Osteocyte (in vitro differentiated cells): Measurements from ENCODE around the gene LIPJ. TPM values are rescaled to one million over a fixed set of nuclear protein-coding genes. Genes with fewer than 3 reads are reported as not detected.

ENCODE experiments used
- DNase-seq: peaks from one replicate; pipeline ENCODE4 v3.0.0; 2021; ENCODE audit warnings: mixed read lengths; ENCODE audit not compliant: unreplicated experiment; ENCODE audit errors: extremely low spot score
- H3K27ac Mint-ChIP-seq: one replicate; pipeline ENCODE4 v1.8.0; 2021; ENCODE audit warnings: mild to moderate bottlenecking, mixed read lengths; ENCODE audit not compliant: unreplicated experiment
- H3K27me3 Mint-ChIP-seq: one replicate; pipeline ENCODE4 v1.8.0; 2021; ENCODE audit warnings: mixed read lengths; ENCODE audit not compliant: unreplicated experiment
- H3K36me3 Mint-ChIP-seq: one replicate; pipeline ENCODE4 v1.8.0; 2021; ENCODE audit warnings: mixed read lengths; ENCODE audit not compliant: unreplicated experiment
- H3K4me1 Mint-ChIP-seq: one replicate; pipeline ENCODE4 v1.8.0; 2021; ENCODE audit warnings: mixed read lengths; ENCODE audit not compliant: unreplicated experiment
- H3K4me3 Mint-ChIP-seq: one replicate; pipeline ENCODE4 v1.8.0; 2021; ENCODE audit warnings: mild to moderate bottlenecking, moderate library complexity, mixed read lengths; ENCODE audit not compliant: unreplicated experiment
- H3K9me3 Mint-ChIP-seq: one replicate; pipeline ENCODE4 v1.8.0; 2021; ENCODE audit warnings: mixed read lengths; ENCODE audit not compliant: unreplicated experiment
- total RNA-seq: library from RNA; stranded (reverse); gene quantifications from 2 replicates; pipeline ENCODE4 v1.2.1, GENCODE V29; 2021
- TF ChIP-seq, protein P1 (sequence below): fragments of 200-600 bp; sonication (generic); IDR thresholded peaks from 2 replicates; pipeline ENCODE4 v1.5.0; 2021; ENCODE audit warnings: antibody characterized with exemption, mild to moderate bottlenecking, moderate library complexity

Gene LIPJ
- total RNA-seq, 1 donor from 2014 or later: not detected

DNA sequence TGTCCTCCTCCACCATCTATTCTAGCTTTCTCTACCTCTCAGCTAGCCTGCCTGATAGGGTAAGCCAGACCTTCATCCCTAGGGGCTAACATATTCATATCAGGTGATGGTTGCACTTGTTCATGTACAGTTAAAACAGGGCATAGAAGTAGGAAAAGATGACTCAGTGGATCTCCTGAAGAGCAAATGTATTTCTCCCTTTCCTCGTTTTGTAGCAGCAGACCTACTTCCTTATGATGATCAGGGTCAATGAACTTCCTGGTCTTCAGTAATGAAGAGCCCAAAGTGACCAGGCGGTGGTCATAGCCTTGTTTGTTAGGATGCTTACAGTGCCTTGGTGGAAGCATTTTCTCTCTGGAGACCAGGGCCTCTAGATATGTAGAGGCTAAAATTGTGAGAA lies 6.3 kb downstream of the LIPJ start:
- H3K36me3 Mint-ChIP-seq: no peaks in the 10 kb centered on the region
- no peak overlapping the region for H3K4me3 Mint-ChIP-seq
- H3K9me3 Mint-ChIP-seq: no peaks in the 10 kb centered on the region
- H3K4me1 Mint-ChIP-seq: no peaks in the 10 kb centered on the region
- no peak overlapping the region for H3K27ac Mint-ChIP-seq
- TF ChIP-seq, protein P1, sequence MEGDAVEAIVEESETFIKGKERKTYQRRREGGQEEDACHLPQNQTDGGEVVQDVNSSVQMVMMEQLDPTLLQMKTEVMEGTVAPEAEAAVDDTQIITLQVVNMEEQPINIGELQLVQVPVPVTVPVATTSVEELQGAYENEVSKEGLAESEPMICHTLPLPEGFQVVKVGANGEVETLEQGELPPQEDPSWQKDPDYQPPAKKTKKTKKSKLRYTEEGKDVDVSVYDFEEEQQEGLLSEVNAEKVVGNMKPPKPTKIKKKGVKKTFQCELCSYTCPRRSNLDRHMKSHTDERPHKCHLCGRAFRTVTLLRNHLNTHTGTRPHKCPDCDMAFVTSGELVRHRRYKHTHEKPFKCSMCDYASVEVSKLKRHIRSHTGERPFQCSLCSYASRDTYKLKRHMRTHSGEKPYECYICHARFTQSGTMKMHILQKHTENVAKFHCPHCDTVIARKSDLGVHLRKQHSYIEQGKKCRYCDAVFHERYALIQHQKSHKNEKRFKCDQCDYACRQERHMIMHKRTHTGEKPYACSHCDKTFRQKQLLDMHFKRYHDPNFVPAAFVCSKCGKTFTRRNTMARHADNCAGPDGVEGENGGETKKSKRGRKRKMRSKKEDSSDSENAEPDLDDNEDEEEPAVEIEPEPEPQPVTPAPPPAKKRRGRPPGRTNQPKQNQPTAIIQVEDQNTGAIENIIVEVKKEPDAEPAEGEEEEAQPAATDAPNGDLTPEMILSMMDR: no peak
- H3K27me3 Mint-ChIP-seq: no peaks in the 10 kb centered on the region
- no peak for DNase-seq

DNA sequence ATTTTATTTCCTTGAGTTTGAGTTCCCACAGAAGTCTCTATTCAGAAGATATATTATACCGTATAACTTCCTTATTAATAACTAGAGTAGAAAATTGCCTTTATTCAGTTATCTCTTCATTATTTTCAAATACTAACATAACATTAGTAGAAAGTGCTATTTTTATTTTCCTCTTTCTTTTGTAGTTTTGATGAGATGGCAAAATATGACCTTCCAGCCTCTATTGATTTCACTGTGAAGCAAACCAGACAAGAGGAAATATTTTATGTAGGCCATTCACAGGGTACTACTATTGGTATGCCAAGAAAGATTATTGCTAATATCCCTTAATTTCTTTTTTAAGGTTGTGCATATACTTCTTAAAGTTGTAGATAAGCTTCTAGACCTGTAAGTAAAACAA lies 7.9 kb downstream of the LIPJ start:
- H3K36me3 Mint-ChIP-seq: no peaks in the 10 kb centered on the region
- no peaks in the 10 kb centered on the region for H3K4me1 Mint-ChIP-seq
- no peaks in the 10 kb centered on the region for H3K9me3 Mint-ChIP-seq
- TF ChIP-seq, protein P1: no peak
- DNase-seq: no peak
- H3K4me3 Mint-ChIP-seq: no peak overlapping the region
- H3K27ac Mint-ChIP-seq: no peak overlapping the region
- no peaks in the 10 kb centered on the region for H3K27me3 Mint-ChIP-seq

DNA sequence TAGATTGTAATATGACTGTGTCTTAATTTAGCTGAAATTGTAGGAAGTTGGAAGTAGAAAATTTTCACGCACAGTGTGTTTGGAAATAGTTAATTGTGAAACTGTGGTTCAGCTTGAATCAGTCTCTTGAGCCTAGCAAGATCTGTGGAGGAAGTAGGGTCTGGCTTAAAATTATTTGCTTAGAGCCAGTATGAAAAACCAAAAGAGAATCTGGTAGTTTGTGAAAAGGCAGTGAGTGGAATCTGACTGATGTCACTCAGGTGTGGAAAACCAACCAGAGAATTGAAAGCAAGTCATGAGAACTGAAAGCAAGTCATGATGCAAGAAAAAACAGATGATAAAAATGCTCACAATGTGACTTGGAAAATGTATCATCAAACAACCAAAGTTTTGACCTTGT lies 11.5 kb downstream of the LIPJ start:
- no peaks in the 10 kb centered on the region for H3K36me3 Mint-ChIP-seq
- no peaks in the 10 kb centered on the region for H3K9me3 Mint-ChIP-seq
- TF ChIP-seq, protein P1: no peak
- H3K27me3 Mint-ChIP-seq: no peaks in the 10 kb centered on the region
- DNase-seq: no peak
- no peak overlapping the region for H3K27ac Mint-ChIP-seq
- no peaks in the 10 kb centered on the region for H3K4me1 Mint-ChIP-seq
- no peak overlapping the region for H3K4me3 Mint-ChIP-seq

DNA sequence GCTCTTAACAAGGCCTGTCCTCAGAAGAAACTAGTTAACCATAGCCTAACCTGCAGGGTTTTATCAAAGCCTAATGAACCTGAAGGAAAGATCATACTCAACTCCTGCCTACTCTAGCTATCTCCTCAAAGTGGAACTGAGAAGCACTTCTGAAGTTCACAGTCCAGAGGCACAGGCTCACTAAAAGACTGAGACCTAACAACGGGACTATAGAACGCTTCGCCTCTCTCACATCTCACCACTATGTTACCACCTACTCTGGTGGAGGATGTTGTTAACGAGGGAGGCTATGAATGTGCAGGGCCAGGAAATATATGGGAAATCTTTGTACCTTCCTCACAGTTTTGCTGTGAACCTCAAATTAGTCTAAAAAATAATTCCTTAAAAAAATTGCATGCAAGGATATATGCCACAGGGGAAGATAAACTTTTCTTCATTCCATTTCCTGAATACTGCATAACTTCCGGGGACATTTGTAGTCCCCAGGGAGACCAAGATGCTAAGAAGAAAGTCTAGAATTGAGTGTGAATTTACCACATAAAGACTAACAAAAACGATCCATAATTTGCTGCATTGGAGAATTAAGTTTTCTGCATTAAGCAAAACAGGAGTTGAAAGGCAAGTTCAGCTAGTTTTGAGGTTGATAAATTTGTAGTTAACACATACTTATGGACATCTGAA lies 21.6 kb downstream of the LIPJ start:
- no peaks in the 10 kb centered on the region for H3K4me1 Mint-ChIP-seq
- TF ChIP-seq, protein P1: no peak
- H3K9me3 Mint-ChIP-seq: peaks cover 4% of the 10 kb centered on the region
- H3K27ac Mint-ChIP-seq: no peak overlapping the region
- no peak for DNase-seq
- peaks cover 15% of the 10 kb centered on the region for H3K27me3 Mint-ChIP-seq
- H3K4me3 Mint-ChIP-seq: no peak overlapping the region
- H3K36me3 Mint-ChIP-seq: no peaks in the 10 kb centered on the region

DNA sequence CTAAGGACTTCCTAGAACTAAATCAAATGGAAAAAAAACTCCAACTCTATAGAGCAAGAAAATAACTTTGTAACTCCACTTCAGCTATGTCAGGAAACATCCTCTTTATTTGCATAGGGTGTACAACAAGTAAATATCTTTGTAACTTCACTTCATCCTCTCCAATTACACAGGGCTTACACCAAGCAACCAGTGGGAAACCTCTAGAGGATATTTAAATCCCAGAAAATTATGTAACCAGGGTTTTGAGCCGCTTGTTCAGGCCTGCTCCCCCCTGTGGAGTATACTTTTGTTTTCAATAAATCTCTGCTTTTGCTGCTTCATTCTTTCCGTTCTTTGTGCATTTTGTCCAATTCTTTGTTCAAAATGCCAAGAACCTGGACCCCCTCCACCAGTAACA lies 22.2 kb downstream of the LIPJ start:
- H3K27me3 Mint-ChIP-seq: peaks cover 15% of the 10 kb centered on the region
- peaks cover 4% of the 10 kb centered on the region for H3K9me3 Mint-ChIP-seq

More for the DNA sequence above, 22.2 kb downstream of the LIPJ start:
- Mint-ChIP-seq H3K36me3 (no peaks in the 10 kb centered on the region), H3K4me3 (no peak overlapping the region), H3K4me1 (no peaks in the 10 kb centered on the region), H3K27ac (no peak overlapping the region)
- no peak for DNase-seq
- TF ChIP-seq, protein P1: no peak
